CD4-positive, alpha-beta T cell (primary cell): ENCODE data around the gene DOCK4. TPM values are rescaled to one million over a fixed set of nuclear protein-coding genes. Genes with fewer than 3 reads are reported as not detected.

Source experiments
- ATAC-seq: fragments of 200-7000 bp; cut with Tn5 transposase; one replicate; pipeline ENCODE4 v1.10.0; 2022; ENCODE audit warnings: mild to moderate bottlenecking; ENCODE audit not compliant: poor library complexity
- CTCF ChIA-PET: fragments of 350-600 bp; sonication (Branson Sonifier 250); formaldehyde crosslinking; loops from one replicate; lab custom pipeline; 2021; ENCODE audit warnings: antibody characterized with exemption, inconsistent platforms; lab: Charles Lee
- POLR2A ChIA-PET: fragments of 350-600 bp; sonication (Branson Sonifier 250); formaldehyde crosslinking; loops from one replicate; lab custom pipeline; 2021; ENCODE audit warnings: antibody characterized with exemption, inconsistent platforms; lab: Charles Lee
- DNase-seq, 14 experiments: peaks; one replicate each; pipeline ENCODE4 v3.0.0-alpha.2; 2013 to 2020; ENCODE audit warnings: mixed read lengths in 2 of 14
- H3K27ac ChIP-seq, 2 donors: one replicate each; pipeline versions ENCODE4 v1.5.1 to v1.7.0; 2013; ENCODE audit warnings: low read length in 2 of 2, low read depth in 1 of 2, mild to moderate bottlenecking in 1 of 2
- H3K27me3 ChIP-seq, 2 experiments: 1 replicate in 1 of 2; 2 replicates in 1 of 2; pipeline versions ENCODE4 v1.6.1 to v1.7.0; 2013; ENCODE audit warnings: low read length in 2 of 2, control low read depth in 1 of 2, mild to moderate bottlenecking in 1 of 2, moderate library complexity in 1 of 2; ENCODE audit not compliant: insufficient read depth in 2 of 2, control insufficient read depth in 1 of 2
- H3K36me3 ChIP-seq: one replicate; pipeline ENCODE4 v1.6.1; 2013; ENCODE audit warnings: low read length, control low read depth; ENCODE audit not compliant: insufficient read depth
- H3K4me1 ChIP-seq: one replicate; pipeline ENCODE4 v1.6.1; 2013; ENCODE audit warnings: low read length, control low read depth; ENCODE audit not compliant: insufficient read depth
- H3K4me3 ChIP-seq: one replicate; pipeline ENCODE4 v1.5.1; 2013; ENCODE audit warnings: mild to moderate bottlenecking, low read length, moderate library complexity
- H3K9me3 ChIP-seq, 2 experiments: 1 replicate in 1 of 2; 2 replicates in 1 of 2; pipeline versions ENCODE4 v1.6.1 to v1.7.0; 2013; ENCODE audit warnings: low read length in 2 of 2, mild to moderate bottlenecking in 2 of 2, control low read depth in 1 of 2, moderate library complexity in 1 of 2; ENCODE audit not compliant: control insufficient read depth in 1 of 2, insufficient read depth in 1 of 2
- H3K27ac Mint-ChIP-seq: one replicate; pipeline ENCODE4 v1.8.0; 2020; ENCODE audit warnings: mixed read lengths
- H3K27me3 Mint-ChIP-seq: one replicate; pipeline ENCODE4 v1.8.0; 2021; ENCODE audit warnings: mixed read lengths
- H3K36me3 Mint-ChIP-seq: one replicate; pipeline ENCODE4 v1.8.0; 2021; ENCODE audit warnings: low read depth, mixed read lengths
- H3K4me1 Mint-ChIP-seq: one replicate; pipeline ENCODE4 v1.8.0; 2021; ENCODE audit warnings: low read depth, mixed read lengths
- H3K4me3 Mint-ChIP-seq: one replicate; pipeline ENCODE4 v1.8.0; 2020; ENCODE audit warnings: mild to moderate bottlenecking, mixed read lengths
- H3K9me3 Mint-ChIP-seq: one replicate; pipeline ENCODE4 v1.8.0; 2020; ENCODE audit warnings: mixed read lengths
- intact Hi-C, 2 experiments: fragments of 100-400 bp; cut with DNase I in 1 of 2; cut with micrococcal nuclease in 1 of 2; formaldehyde crosslinking; loops; one replicate each; pipeline versions ENCODE4 v1.15.1 to v1.9.0; 2023 to 2025; cut with DNase I, micrococcal nuclease
- total RNA-seq, 174 experiments: library from RNA in 2 of 174; stranded (reverse) in 2 of 174; gene quantifications; one replicate each; pipeline ENCODE4 v1.2.3 and lab custom pipeline; 2021 to 2026
- TF ChIP-seq, protein P1 (sequence below): fragments of 200-600 bp; IDR thresholded peaks from one replicate; pipeline ENCODE4 v1.8.0; 2022; ENCODE audit warnings: antibody characterized with exemption, mild to moderate bottlenecking

Gene DOCK4
- total RNA-seq, 2 experiments from 2014 or later: 0.31 to 0.38 TPM

GRCh38 chr7:112081778-112082177, 124.4 kb downstream of the DOCK4 start:
- H3K36me3 Mint-ChIP-seq: no peaks in the 10 kb centered on the region
- no peaks in the 10 kb centered on the region for H3K36me3 ChIP-seq
- peaks cover 0 to 3% of the 10 kb centered on the region in 2 experiments for H3K27me3 ChIP-seq
- CTCF ChIA-PET: no interaction called here
- no peak overlapping the region for H3K4me3 ChIP-seq
- ATAC-seq: no peak
- peaks cover 32% of the 10 kb centered on the region for H3K27me3 Mint-ChIP-seq
- H3K9me3 Mint-ChIP-seq: no peaks in the 10 kb centered on the region
- POLR2A ChIA-PET: no interaction called here
- DNase-seq: peak in 3 of 14 experiments; percentile 3 to 71 (median 52)
- intact Hi-C loops: no loop called here
- H3K4me3 Mint-ChIP-seq: no peak overlapping the region
- H3K4me1 Mint-ChIP-seq: no peaks in the 10 kb centered on the region
- H3K27ac ChIP-seq: no peak overlapping the region
- TF ChIP-seq, protein P1, sequence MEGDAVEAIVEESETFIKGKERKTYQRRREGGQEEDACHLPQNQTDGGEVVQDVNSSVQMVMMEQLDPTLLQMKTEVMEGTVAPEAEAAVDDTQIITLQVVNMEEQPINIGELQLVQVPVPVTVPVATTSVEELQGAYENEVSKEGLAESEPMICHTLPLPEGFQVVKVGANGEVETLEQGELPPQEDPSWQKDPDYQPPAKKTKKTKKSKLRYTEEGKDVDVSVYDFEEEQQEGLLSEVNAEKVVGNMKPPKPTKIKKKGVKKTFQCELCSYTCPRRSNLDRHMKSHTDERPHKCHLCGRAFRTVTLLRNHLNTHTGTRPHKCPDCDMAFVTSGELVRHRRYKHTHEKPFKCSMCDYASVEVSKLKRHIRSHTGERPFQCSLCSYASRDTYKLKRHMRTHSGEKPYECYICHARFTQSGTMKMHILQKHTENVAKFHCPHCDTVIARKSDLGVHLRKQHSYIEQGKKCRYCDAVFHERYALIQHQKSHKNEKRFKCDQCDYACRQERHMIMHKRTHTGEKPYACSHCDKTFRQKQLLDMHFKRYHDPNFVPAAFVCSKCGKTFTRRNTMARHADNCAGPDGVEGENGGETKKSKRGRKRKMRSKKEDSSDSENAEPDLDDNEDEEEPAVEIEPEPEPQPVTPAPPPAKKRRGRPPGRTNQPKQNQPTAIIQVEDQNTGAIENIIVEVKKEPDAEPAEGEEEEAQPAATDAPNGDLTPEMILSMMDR: no peak
- peaks cover 5% of the 10 kb centered on the region for H3K4me1 ChIP-seq
- no peak overlapping the region for H3K27ac Mint-ChIP-seq
- H3K9me3 ChIP-seq: no peaks in the 10 kb centered on the region

DNA sequence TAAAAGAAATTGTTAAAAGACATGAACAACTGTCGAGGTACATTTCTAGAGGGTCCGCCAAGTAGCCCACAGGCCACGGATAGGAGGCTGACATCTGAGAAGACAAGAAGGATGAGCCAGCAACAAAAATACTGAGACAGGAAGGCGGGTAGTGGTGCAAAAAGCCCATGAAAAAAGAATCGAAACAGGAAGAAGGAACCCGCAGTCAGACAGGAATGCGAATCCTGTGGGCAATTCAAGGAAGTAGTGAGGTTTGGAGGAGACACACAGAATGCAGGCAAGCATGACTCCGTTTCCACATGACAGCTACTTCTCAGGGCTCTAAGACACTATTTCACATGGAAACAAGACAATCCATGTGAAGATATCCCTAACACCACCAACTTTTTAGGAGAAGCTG, 125.2 kb downstream of the DOCK4 start:
- Histone ChIP-seq H3K4me3 (no peak overlapping the region), H3K36me3 (no peaks in the 10 kb centered on the region), H3K27ac (no peak overlapping the region), H3K9me3 (no peaks in the 10 kb centered on the region), H3K27me3 (peaks cover 0 to 3% of the 10 kb centered on the region in 2 experiments), H3K4me1 (peaks cover 5% of the 10 kb centered on the region)
- DNase-seq: peak in 3 of 14 experiments; percentile 13 to 65 (median 52)
- Mint-ChIP-seq H3K36me3 (no peaks in the 10 kb centered on the region), H3K4me3 (no peak overlapping the region), H3K4me1 (no peaks in the 10 kb centered on the region), H3K27ac (no peak overlapping the region), H3K27me3 (peaks cover 34% of the 10 kb centered on the region), H3K9me3 (no peaks in the 10 kb centered on the region)
- CTCF ChIA-PET: no interaction called here
- intact Hi-C loops: no loop called here
- TF ChIP-seq, protein P1: no peak
- POLR2A ChIA-PET: no interaction called here
- ATAC-seq: no peak

GRCh38 chr7:112080441-112080840, 125.8 kb downstream of the DOCK4 start:
- no peaks in the 10 kb centered on the region for H3K4me1 Mint-ChIP-seq
- ATAC-seq (no peak), DNase-seq (peak in 3 of 14 experiments; percentile 8 to 72 (median 58))
- ChIA-PET CTCF (no interaction called here), POLR2A (no interaction called here)
- no peaks in the 10 kb centered on the region for H3K36me3 Mint-ChIP-seq
- peaks cover 5% of the 10 kb centered on the region for H3K4me1 ChIP-seq
- intact Hi-C loops: no loop called here
- H3K27ac ChIP-seq: no peak overlapping the region
- H3K4me3 ChIP-seq: no peak overlapping the region
- TF ChIP-seq, protein P1: no peak
- no peaks in the 10 kb centered on the region for H3K9me3 Mint-ChIP-seq
- H3K27me3 Mint-ChIP-seq: peaks cover 29% of the 10 kb centered on the region
- no peaks in the 10 kb centered on the region for H3K36me3 ChIP-seq
- no peak overlapping the region for H3K4me3 Mint-ChIP-seq
- no peaks in the 10 kb centered on the region for H3K9me3 ChIP-seq
- H3K27me3 ChIP-seq: peaks cover 0 to 3% of the 10 kb centered on the region in 2 experiments
- no peak overlapping the region for H3K27ac Mint-ChIP-seq
